ENCODE data around the gene GRB2.

Gene GRB2

GRCh38 chr17:75412455-75413317 lies 7.2 kb upstream of the GRB2 start:
- FAIRE-seq = no peak

- FAIRE-seq = no peak
Measured at GRCh38 chr17:75411328-75412067, 6.0 kb upstream of the GRB2 start.

- FAIRE-seq = no peak
Measured at GRCh38 chr17:75410141-75410540, 4.7 kb upstream of the GRB2 start.

- no peak for FAIRE-seq
Measured at GRCh38 chr17:75407655-75408352, 2.3 kb upstream of the GRB2 start.

GRCh38 chr17:75406222-75406615 lies 741 bp upstream of the GRB2 start:
- no peak for FAIRE-seq

GRCh38 chr17:75404731-75405364 lies 630 bp downstream of the GRB2 start:
- no peak for FAIRE-seq

- no peak for FAIRE-seq
Measured at GRCh38 chr17:75404223-75404730, 1.2 kb downstream of the GRB2 start.

- no peak for FAIRE-seq
Measured at GRCh38 chr17:75403131-75403530, 2.3 kb downstream of the GRB2 start.

- FAIRE-seq = no peak
Measured at GRCh38 chr17:75402026-75402425, 3.5 kb downstream of the GRB2 start.

GRCh38 chr17:75400326-75400939 lies 5.0 kb downstream of the GRB2 start:
- no peak for FAIRE-seq

- FAIRE-seq = no peak
Measured at GRCh38 chr17:75398279-75398678, 7.2 kb downstream of the GRB2 start.

GRCh38 chr17:75397217-75397616 lies 8.3 kb downstream of the GRB2 start:
- no peak for FAIRE-seq

- FAIRE-seq = no peak
Measured at GRCh38 chr17:75396796-75397195, 8.7 kb downstream of the GRB2 start.

- FAIRE-seq = no peak
Measured at GRCh38 chr17:75396025-75396424, 9.5 kb downstream of the GRB2 start.

- no peak for FAIRE-seq
Measured at GRCh38 chr17:75394332-75394918, 11.1 kb downstream of the GRB2 start.

- FAIRE-seq = no peak
Measured at GRCh38 chr17:75393523-75394331, 11.8 kb downstream of the GRB2 start.

GRCh38 chr17:75392559-75392958 lies 12.9 kb downstream of the GRB2 start:
- FAIRE-seq = no peak

GRCh38 chr17:75390982-75391381 lies 14.5 kb downstream of the GRB2 start:
- FAIRE-seq = no peak

GRCh38 chr17:75388476-75389030 lies 16.9 kb downstream of the GRB2 start:
- no peak for FAIRE-seq

- no peak for FAIRE-seq
Measured at GRCh38 chr17:75387771-75388170, 17.7 kb downstream of the GRB2 start.

GRCh38 chr17:75386430-75386829 lies 19.0 kb downstream of the GRB2 start:
- no peak for FAIRE-seq

All from islet of Langerhans (tissue), 1 donor.